ENCODE measurements around the gene MTNR1A. TPM values are rescaled to one million over a fixed set of nuclear protein-coding genes. Genes with fewer than 3 reads are reported as not detected.

Gene MTNR1A
- total and polyA plus RNA-seq, 3 experiments from 2014 or later: not detected

- Mint-ChIP-seq H3K27ac (peak overlapping the region in 1 of 8 donors; percentile 39), H3K36me3 (no peaks in the 10 kb centered on the region), H3K27me3 (no peaks in the 10 kb centered on the region), H3K4me3 (no peak overlapping the region), H3K9me3 (peaks cover 3 to 7% (median 5%) of the 10 kb centered on the region in 5 donors), H3K4me1 (no peaks in the 10 kb centered on the region)
- ChIA-PET POLR2A (no interaction called here), CTCF (no interaction called here)
- DNase-seq: no peak
- no peaks in the 10 kb centered on the region for H3K4me1 ChIP-seq (ENCODE audit: insufficient read depth, low read length)
- no peaks in the 10 kb centered on the region for H3K27me3 ChIP-seq (ENCODE audit: insufficient read depth, low read length, poor library complexity, severe bottlenecking)
- no peak overlapping the region for H3K27ac ChIP-seq (ENCODE audit: low read depth, low read length)
- no peak overlapping the region for H3K4me3 ChIP-seq (ENCODE audit: low read length)
- H3K9me3 ChIP-seq (ENCODE audit: low read length): no peaks in the 10 kb centered on the region
- H3K36me3 ChIP-seq (ENCODE audit: insufficient read depth, low read length): no peaks in the 10 kb centered on the region
Measured at GRCh38 chr4:186500721-186501304, 54.6 kb downstream of the MTNR1A start.

- peaks cover 2 to 13% (median 11%) of the 10 kb centered on the region in 5 donors for H3K9me3 Mint-ChIP-seq
- no peak overlapping the region for H3K4me3 ChIP-seq (ENCODE audit: low read length)
- ChIA-PET CTCF (no interaction called here), POLR2A (no interaction called here)
- H3K27me3 ChIP-seq (ENCODE audit: insufficient read depth, low read length, poor library complexity, severe bottlenecking): no peaks in the 10 kb centered on the region
- H3K36me3 ChIP-seq (ENCODE audit: insufficient read depth, low read length): no peaks in the 10 kb centered on the region
- no peaks in the 10 kb centered on the region for H3K27me3 Mint-ChIP-seq
- DNase-seq: no peak
- no peaks in the 10 kb centered on the region for H3K4me1 ChIP-seq (ENCODE audit: insufficient read depth, low read length)
- H3K27ac ChIP-seq (ENCODE audit: low read depth, low read length): no peak overlapping the region
- no peak overlapping the region for H3K4me3 Mint-ChIP-seq
- no peaks in the 10 kb centered on the region for H3K36me3 Mint-ChIP-seq
- H3K9me3 ChIP-seq (ENCODE audit: low read length): no peaks in the 10 kb centered on the region
- H3K27ac Mint-ChIP-seq: no peak overlapping the region
- H3K4me1 Mint-ChIP-seq: no peaks in the 10 kb centered on the region
Measured at GRCh38 chr4:186499467-186499866, 55.9 kb downstream of the MTNR1A start.

GRCh38 chr4:186497043-186497442, 58.3 kb downstream of the MTNR1A start:
- peaks cover 6 to 15% (median 13%) of the 10 kb centered on the region in 5 donors for H3K9me3 Mint-ChIP-seq
- H3K36me3 Mint-ChIP-seq: peaks cover 0 to under 1% (median 0%) of the 10 kb centered on the region in 3 donors
- no peaks in the 10 kb centered on the region for H3K27me3 ChIP-seq (ENCODE audit: insufficient read depth, low read length, poor library complexity, severe bottlenecking)
- no peak for DNase-seq
- CTCF ChIA-PET: no interaction called here
- peak overlapping the region in 1 of 7 donors; percentile 48 for H3K4me3 Mint-ChIP-seq
- no peaks in the 10 kb centered on the region for H3K4me1 Mint-ChIP-seq
- H3K36me3 ChIP-seq (ENCODE audit: insufficient read depth, low read length): no peaks in the 10 kb centered on the region
- no peak overlapping the region for H3K4me3 ChIP-seq (ENCODE audit: low read length)
- no peaks in the 10 kb centered on the region for H3K9me3 ChIP-seq (ENCODE audit: low read length)
- H3K27me3 Mint-ChIP-seq: no peaks in the 10 kb centered on the region
- POLR2A ChIA-PET: no interaction called here
- H3K4me1 ChIP-seq (ENCODE audit: insufficient read depth, low read length): no peaks in the 10 kb centered on the region
- no peak overlapping the region for H3K27ac ChIP-seq (ENCODE audit: low read depth, low read length)
- H3K27ac Mint-ChIP-seq: no peak overlapping the region

- ChIA-PET CTCF (no interaction called here), POLR2A (no interaction called here)
- Mint-ChIP-seq H3K27ac (no peak overlapping the region), H3K4me3 (no peak overlapping the region), H3K27me3 (no peaks in the 10 kb centered on the region), H3K4me1 (no peaks in the 10 kb centered on the region), H3K36me3 (peaks cover 0 to 1% (median 0%) of the 10 kb centered on the region in 3 donors), H3K9me3 (peaks cover 5 to 18% (median 14%) of the 10 kb centered on the region in 5 donors)
- Histone ChIP-seq H3K27me3 (ENCODE audit: insufficient read depth, low read length, poor library complexity, severe bottlenecking) (no peaks in the 10 kb centered on the region), H3K9me3 (ENCODE audit: low read length) (no peaks in the 10 kb centered on the region), H3K27ac (ENCODE audit: low read depth, low read length) (no peak overlapping the region), H3K4me3 (ENCODE audit: low read length) (no peak overlapping the region), H3K36me3 (ENCODE audit: insufficient read depth, low read length) (no peaks in the 10 kb centered on the region), H3K4me1 (ENCODE audit: insufficient read depth, low read length) (no peaks in the 10 kb centered on the region)
- DNase-seq: no peak
Measured at GRCh38 chr4:186494496-186494895, 60.9 kb downstream of the MTNR1A start.

- Histone ChIP-seq H3K27ac (ENCODE audit: low read depth, low read length) (no peak overlapping the region), H3K4me1 (ENCODE audit: insufficient read depth, low read length) (no peaks in the 10 kb centered on the region), H3K9me3 (ENCODE audit: low read length) (no peaks in the 10 kb centered on the region), H3K36me3 (ENCODE audit: insufficient read depth, low read length) (no peaks in the 10 kb centered on the region), H3K4me3 (ENCODE audit: low read length) (no peak overlapping the region), H3K27me3 (ENCODE audit: insufficient read depth, low read length, poor library complexity, severe bottlenecking) (no peaks in the 10 kb centered on the region)
- DNase-seq: no peak
- no peaks in the 10 kb centered on the region for H3K27me3 Mint-ChIP-seq
- ChIA-PET CTCF (no interaction called here), POLR2A (no interaction called here)
- peaks cover 0 to 11% (median 1%) of the 10 kb centered on the region in 5 donors for H3K9me3 Mint-ChIP-seq
- peaks cover 0 to 1% (median 0%) of the 10 kb centered on the region in 3 donors for H3K36me3 Mint-ChIP-seq
- no peaks in the 10 kb centered on the region for H3K4me1 Mint-ChIP-seq
- no peak overlapping the region for H3K27ac Mint-ChIP-seq
- no peak overlapping the region for H3K4me3 Mint-ChIP-seq
Measured at GRCh38 chr4:186487726-186488125, 67.6 kb downstream of the MTNR1A start.

GRCh38 chr4:186486172-186486571, 69.2 kb downstream of the MTNR1A start:
- H3K4me1 ChIP-seq (ENCODE audit: insufficient read depth, low read length): no peaks in the 10 kb centered on the region
- peaks cover 0 to 9% (median 3%) of the 10 kb centered on the region in 5 donors for H3K9me3 Mint-ChIP-seq
- no peak overlapping the region for H3K27ac Mint-ChIP-seq
- POLR2A ChIA-PET: no interaction called here
- no peak overlapping the region for H3K27ac ChIP-seq (ENCODE audit: low read depth, low read length)
- H3K27me3 Mint-ChIP-seq: no peaks in the 10 kb centered on the region
- no peak overlapping the region for H3K4me3 Mint-ChIP-seq
- no peaks in the 10 kb centered on the region for H3K36me3 Mint-ChIP-seq
- no peaks in the 10 kb centered on the region for H3K27me3 ChIP-seq (ENCODE audit: insufficient read depth, low read length, poor library complexity, severe bottlenecking)
- H3K9me3 ChIP-seq (ENCODE audit: low read length): no peaks in the 10 kb centered on the region
- H3K4me3 ChIP-seq (ENCODE audit: low read length): no peak overlapping the region
- CTCF ChIA-PET: no interaction called here
- no peaks in the 10 kb centered on the region for H3K36me3 ChIP-seq (ENCODE audit: insufficient read depth, low read length)
- DNase-seq: no peak
- no peaks in the 10 kb centered on the region for H3K4me1 Mint-ChIP-seq

- POLR2A ChIA-PET: no interaction called here
Measured at GRCh38 chr4:186485561-186486062, 69.8 kb downstream of the MTNR1A start.

GRCh38 chr4:186485150-186485549, 70.2 kb downstream of the MTNR1A start:
- no peak for DNase-seq
- ChIA-PET CTCF (no interaction called here), POLR2A (no interaction called here)
- Histone ChIP-seq H3K9me3 (ENCODE audit: low read length) (no peaks in the 10 kb centered on the region), H3K27ac (ENCODE audit: low read depth, low read length) (no peak overlapping the region), H3K36me3 (ENCODE audit: insufficient read depth, low read length) (no peaks in the 10 kb centered on the region), H3K27me3 (ENCODE audit: insufficient read depth, low read length, poor library complexity, severe bottlenecking) (no peaks in the 10 kb centered on the region), H3K4me1 (ENCODE audit: insufficient read depth, low read length) (no peaks in the 10 kb centered on the region), H3K4me3 (ENCODE audit: low read length) (no peak overlapping the region)
- Mint-ChIP-seq H3K4me1 (no peaks in the 10 kb centered on the region), H3K27me3 (no peaks in the 10 kb centered on the region), H3K4me3 (no peak overlapping the region), H3K9me3 (peaks cover 0 to 7% (median 2%) of the 10 kb centered on the region in 5 donors), H3K36me3 (no peaks in the 10 kb centered on the region), H3K27ac (no peak overlapping the region)

More at GRCh38 chr4:186485561-186486062, 69.8 kb downstream of the MTNR1A start:
- peaks cover 0 to 7% (median 2%) of the 10 kb centered on the region in 5 donors for H3K9me3 Mint-ChIP-seq
- Histone ChIP-seq H3K36me3 (ENCODE audit: insufficient read depth, low read length) (no peaks in the 10 kb centered on the region), H3K27me3 (ENCODE audit: insufficient read depth, low read length, poor library complexity, severe bottlenecking) (no peaks in the 10 kb centered on the region), H3K27ac (ENCODE audit: low read depth, low read length) (no peak overlapping the region), H3K9me3 (ENCODE audit: low read length) (no peaks in the 10 kb centered on the region), H3K4me3 (ENCODE audit: low read length) (no peak overlapping the region), H3K4me1 (ENCODE audit: insufficient read depth, low read length) (no peaks in the 10 kb centered on the region)
- no peak overlapping the region for H3K4me3 Mint-ChIP-seq
- H3K27ac Mint-ChIP-seq: no peak overlapping the region
- no peaks in the 10 kb centered on the region for H3K4me1 Mint-ChIP-seq
- CTCF ChIA-PET: no interaction called here
- H3K36me3 Mint-ChIP-seq: no peaks in the 10 kb centered on the region
- no peak for DNase-seq
- H3K27me3 Mint-ChIP-seq: no peaks in the 10 kb centered on the region
